ENCODE measurements around the gene MARK1. TPM values are rescaled to one million over a fixed set of nuclear protein-coding genes. Genes with fewer than 3 reads are reported as not detected.

Gene MARK1
- total and polyA plus RNA-seq, 9 of the 15 experiments (the other 6 are each of a cell fraction or from before 2014, with no cell fraction given), result not detected

DNA sequence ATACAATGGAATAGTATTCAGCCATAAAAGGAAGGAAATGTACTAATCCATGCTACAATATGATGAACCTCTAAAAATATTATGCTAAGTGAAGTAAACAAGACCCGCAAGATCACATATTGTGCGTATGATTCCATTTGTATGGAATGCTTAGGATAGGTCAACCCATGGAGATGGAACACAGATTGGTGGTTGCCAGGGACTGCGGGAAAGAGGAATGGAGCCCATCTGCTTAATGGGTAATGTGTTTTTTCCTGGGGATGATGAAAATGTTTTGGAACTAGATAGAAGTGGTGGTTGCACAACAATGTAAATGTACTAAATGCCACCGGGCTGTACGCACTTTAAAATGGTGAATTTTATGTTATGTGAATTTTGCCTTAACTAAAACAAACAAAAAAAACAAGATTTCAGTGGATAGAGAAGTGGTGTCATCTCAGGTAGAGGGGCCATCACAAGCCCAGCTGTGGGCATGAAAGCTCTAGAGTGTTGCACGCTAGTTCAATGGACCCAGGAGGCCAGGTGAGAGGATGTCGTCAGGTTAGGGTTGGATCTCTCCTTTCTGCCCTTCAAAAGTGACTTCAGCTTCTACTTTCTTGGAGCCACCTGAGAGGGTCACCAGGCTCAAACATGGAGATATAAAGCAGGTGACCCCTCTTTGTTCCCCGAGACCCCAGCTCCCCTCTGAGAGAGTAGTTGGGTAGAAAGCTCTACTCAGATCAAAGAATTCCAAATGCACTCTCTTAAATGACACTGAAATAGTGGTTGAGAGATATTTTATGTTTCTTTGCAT, 164.7 kb downstream of the MARK1 start:
- H3K27me3 ChIP-seq (ENCODE audit: control insufficient read depth in 2 of 2, insufficient read depth in 2 of 2, low read length in 2 of 2), result peaks cover 6 to 29% of the 10 kb centered on the region in 2 experiments; a peak in 3 of 5 replicates
- TF ChIP-seq, protein P1, sequence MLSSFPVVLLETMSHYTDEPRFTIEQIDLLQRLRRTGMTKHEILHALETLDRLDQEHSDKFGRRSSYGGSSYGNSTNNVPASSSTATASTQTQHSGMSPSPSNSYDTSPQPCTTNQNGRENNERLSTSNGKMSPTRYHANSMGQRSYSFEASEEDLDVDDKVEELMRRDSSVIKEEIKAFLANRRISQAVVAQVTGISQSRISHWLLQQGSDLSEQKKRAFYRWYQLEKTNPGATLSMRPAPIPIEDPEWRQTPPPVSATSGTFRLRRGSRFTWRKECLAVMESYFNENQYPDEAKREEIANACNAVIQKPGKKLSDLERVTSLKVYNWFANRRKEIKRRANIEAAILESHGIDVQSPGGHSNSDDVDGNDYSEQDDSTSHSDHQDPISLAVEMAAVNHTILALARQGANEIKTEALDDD (IDR thresholded peaks at IDR 0.05), result no peak
- no peak for TF ChIP-seq ZSCAN32 (CRISPR knock-in tag; IDR thresholded peaks at IDR 0.05)
- H3K9me3 ChIP-seq (replicated peaks; ENCODE audit: control insufficient read depth, insufficient read depth, low read depth, low read length), result no peaks in the 10 kb centered on the region
- ATAC-seq (no peak), FAIRE-seq (no peak), DNase-seq (ENCODE audit: extremely low read depth in 1 of 4, low spot score in 3 of 4) (no peak)
- CTCF ChIA-PET (ENCODE audit: low intra/inter-chr PET ratio), result no interaction called here
- BruUV-seq (replicated peaks), result no TSS peak
- WGBS (ENCODE audit: insufficient coverage, low coverage, missing lambda C conversion rate), result 0% methylated on average over 8 of the region's 8 CpGs
- in situ Hi-C loops (cut with MboI) (no loop called here), intact Hi-C loops (cut with micrococcal nuclease) (no loop called here)
- H3K27ac ChIP-seq (ENCODE audit: extremely low read depth, low read depth, low read length), result no peak overlapping the region
- peaks cover 0 to 7% of the 10 kb centered on the region in 2 experiments; a peak in 1 of 5 replicates for H3K4me1 ChIP-seq (replicated peaks in 1 of 2; ENCODE audit: control insufficient read depth in 2 of 2, insufficient read depth in 2 of 2, low read length in 2 of 2)
- H3K79me2 ChIP-seq (ENCODE audit: control insufficient read depth, insufficient read depth, low read length), result no peaks in the 10 kb centered on the region
- POLR2A ChIA-PET, result no interaction called here
- no peak overlapping the region for H3K4me2 ChIP-seq (ENCODE audit: insufficient read depth, low read length)
- no peaks in the 10 kb centered on the region for H3K36me3 ChIP-seq (ENCODE audit: control insufficient read depth, insufficient read depth, low read length)
- no peaks in the 10 kb centered on the region for H4K20me1 ChIP-seq (replicated peaks; ENCODE audit: control insufficient read depth, insufficient read depth, low read length)
- H2AFZ ChIP-seq (ENCODE audit: low read depth, low read length), result no peak overlapping the region
- no peaks in the 10 kb centered on the region for H3K9me1 ChIP-seq (ENCODE audit: control insufficient read depth, insufficient read depth, low read length)
- no peak overlapping the region for H3K9ac ChIP-seq (ENCODE audit: insufficient read depth in 1 of 2, low read depth in 2 of 2, low read length in 2 of 2)
- H3K4me3 ChIP-seq, result no peak overlapping the region

GRCh38 chr1:220694866-220695382, 167.0 kb downstream of the MARK1 start:
- intact Hi-C loops (cut with micrococcal nuclease), result no loop called here
- Histone ChIP-seq H2AFZ (ENCODE audit: low read depth, low read length) (no peak overlapping the region), H3K36me3 (ENCODE audit: control insufficient read depth, insufficient read depth, low read length) (no peaks in the 10 kb centered on the region), H3K4me3 (no peak overlapping the region), H3K9me3 (replicated peaks; ENCODE audit: control insufficient read depth, insufficient read depth, low read depth, low read length) (no peaks in the 10 kb centered on the region), H3K79me2 (ENCODE audit: control insufficient read depth, insufficient read depth, low read length) (no peaks in the 10 kb centered on the region), H3K9me1 (ENCODE audit: control insufficient read depth, insufficient read depth, low read length) (no peaks in the 10 kb centered on the region), H3K27me3 (ENCODE audit: control insufficient read depth in 2 of 2, insufficient read depth in 2 of 2, low read length in 2 of 2) (peaks cover 6 to 36% of the 10 kb centered on the region in 2 experiments; a peak in 3 of 5 replicates), H3K4me2 (ENCODE audit: insufficient read depth, low read length) (no peak overlapping the region), H3K4me1 (replicated peaks in 1 of 2; ENCODE audit: control insufficient read depth in 2 of 2, insufficient read depth in 2 of 2, low read length in 2 of 2) (peaks cover 0 to 6% of the 10 kb centered on the region in 2 experiments; a peak in 1 of 5 replicates), H3K9ac (ENCODE audit: insufficient read depth in 1 of 2, low read depth in 2 of 2, low read length in 2 of 2) (no peak overlapping the region), H3K27ac (ENCODE audit: extremely low read depth, low read depth, low read length) (no peak overlapping the region), H4K20me1 (replicated peaks; ENCODE audit: control insufficient read depth, insufficient read depth, low read length) (no peaks in the 10 kb centered on the region)
- no peak for DNase-seq (ENCODE audit: extremely low read depth in 1 of 4, low spot score in 3 of 4)
- in situ Hi-C loops (cut with MboI), result no loop called here
- ChIA-PET POLR2A (interaction anchor here (0.7 kb wide), 1 partner anchor 26 kb away, joined by 3 read pairs; no protein-coding TSS in a partner anchor), CTCF (ENCODE audit: low intra/inter-chr PET ratio) (no interaction called here)
- no peak for FAIRE-seq
- ATAC-seq, result no peak
- BruUV-seq (replicated peaks), result no TSS peak
- under 1% methylated on average over 8 of the region's 8 CpGs for WGBS (ENCODE audit: insufficient coverage, low coverage, missing lambda C conversion rate)
- no peak for TF ChIP-seq BCOR (IDR thresholded peaks at IDR 0.05)
- TF ChIP-seq HOMEZ (CRISPR knock-in tag; IDR thresholded peaks at IDR 0.05), result no peak
- peak; percentile 87 for TF ChIP-seq CREBBP (IDR thresholded peaks at IDR 0.05; ENCODE audit: low read depth, low read length)
- no peak for TF ChIP-seq ZBTB11 (CRISPR knock-in tag; IDR thresholded peaks at IDR 0.05)

Data from K562 (cell line).